Panc1 (cell line): ENCODE data around the gene PEAK3.

Experiments
- CTCF ChIP-seq: fragments of 450-650 bp; IDR thresholded peaks from 2 replicates; pipeline ENCODE4 v1.5.1; 2017; ENCODE audit warnings: mild to moderate bottlenecking
- POLR2AphosphoS5 ChIP-seq: IDR thresholded peaks from 2 replicates; pipeline ENCODE4 v1.6.1; 2012; ENCODE audit warnings: mild to moderate bottlenecking, low read depth, low read length, moderate library complexity
- REST ChIP-seq, 2 experiments: IDR thresholded peaks; 2 replicates each; pipeline ENCODE4 v1.6.1; 2011 to 2012; ENCODE audit warnings: low read depth in 2 of 2, control low read depth in 1 of 2, low read length in 1 of 2, mild to moderate bottlenecking in 1 of 2, moderate library complexity in 1 of 2; ENCODE audit not compliant: insufficient read depth in 1 of 2
- TCF7L2 ChIP-seq: IDR thresholded peaks from 2 replicates; pipeline ENCODE4 v1.6.1; 2011; ENCODE audit warnings: mild to moderate bottlenecking, low read depth, low read length, inconsistent platforms

- TF ChIP-seq REST (IDR thresholded peaks at IDR 0.05; ENCODE audit: insufficient read depth in 1 of 2, low read depth in 2 of 2, low read length in 1 of 2), result no peak
- peak; percentile 95 for TF ChIP-seq CTCF
- peak; percentile 37; the same call in 1 of the 2 replicates for TF ChIP-seq POLR2AphosphoS5
- TF ChIP-seq TCF7L2, result no peak
Observed at GRCh38 chr19:2273356-2274184, 8.4 kb downstream of the PEAK3 start.
